ENCODE data around the gene TCERG1L.

The TCERG1L gene

GRCh38 chr10:131130025-131130424 is 181.5 kb downstream of the TCERG1L start:
- no peaks in the 10 kb centered on the region for H3K27me3 ChIP-seq (ENCODE audit: insufficient read depth, poor library complexity, severe bottlenecking)
- H3K4me3 ChIP-seq (replicated peaks; ENCODE audit: insufficient read depth, low read length), result no peak overlapping the region
- no peak for DNase-seq (ENCODE audit: low read depth in 1 of 2, low spot score in 1 of 2)
- no peak overlapping the region for H3K27ac ChIP-seq (replicated peaks)
- TF ChIP-seq SPI1 (IDR thresholded peaks at IDR 0.05; ENCODE audit: borderline replicate concordance, low read depth), result no peak
- TF ChIP-seq CTCF (IDR thresholded peaks at IDR 0.05; ENCODE audit: insufficient read depth, low read length), result no peak
- TF ChIP-seq REST (IDR thresholded peaks at IDR 0.05; ENCODE audit: insufficient replicate concordance, low read depth), result no peak
- no peak for TF ChIP-seq GABPA (IDR thresholded peaks at IDR 0.05; ENCODE audit: low read depth)
- TF ChIP-seq POLR2AphosphoS5 (IDR thresholded peaks at IDR 0.05; ENCODE audit: low read depth), result no peak

DNA sequence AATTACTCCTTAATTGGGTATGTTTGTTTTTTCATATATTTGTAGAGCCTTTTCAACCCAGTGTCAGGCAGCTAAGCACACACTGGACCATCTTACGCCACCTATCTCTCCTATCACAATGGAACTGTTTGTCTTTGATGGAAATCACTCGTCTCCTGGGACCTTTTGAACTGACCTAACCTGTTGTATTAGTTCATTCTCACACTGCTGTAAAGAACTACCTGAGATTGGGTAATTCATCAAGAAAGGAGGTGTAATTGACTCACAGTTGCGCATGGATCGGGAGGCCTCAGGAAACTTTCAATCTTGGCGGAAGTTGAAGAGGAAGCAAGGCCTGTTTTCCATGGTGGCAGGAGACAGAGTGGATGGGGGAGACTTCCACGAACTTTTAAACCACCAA is 182.0 kb downstream of the TCERG1L start:
- Histone ChIP-seq H3K4me3 (replicated peaks; ENCODE audit: insufficient read depth, low read length) (no peak overlapping the region), H3K27ac (replicated peaks) (no peak overlapping the region), H3K27me3 (ENCODE audit: insufficient read depth, poor library complexity, severe bottlenecking) (no peaks in the 10 kb centered on the region)
- TF ChIP-seq GABPA (IDR thresholded peaks at IDR 0.05; ENCODE audit: low read depth), result no peak
- no peak for TF ChIP-seq SPI1 (IDR thresholded peaks at IDR 0.05; ENCODE audit: borderline replicate concordance, low read depth)
- TF ChIP-seq CTCF (IDR thresholded peaks at IDR 0.05; ENCODE audit: insufficient read depth, low read length), result no peak
- no peak for TF ChIP-seq POLR2AphosphoS5 (IDR thresholded peaks at IDR 0.05; ENCODE audit: low read depth)
- TF ChIP-seq REST (IDR thresholded peaks at IDR 0.05; ENCODE audit: insufficient replicate concordance, low read depth), result no peak
- DNase-seq (ENCODE audit: low read depth in 1 of 2, low spot score in 1 of 2), result no peak

GRCh38 chr10:131128731-131129130 is 182.8 kb downstream of the TCERG1L start:
- H3K27ac ChIP-seq (replicated peaks), result no peak overlapping the region
- no peak overlapping the region for H3K4me3 ChIP-seq (replicated peaks; ENCODE audit: insufficient read depth, low read length)
- H3K27me3 ChIP-seq (ENCODE audit: insufficient read depth, poor library complexity, severe bottlenecking), result no peaks in the 10 kb centered on the region
- no peak for TF ChIP-seq GABPA (IDR thresholded peaks at IDR 0.05; ENCODE audit: low read depth)
- TF ChIP-seq POLR2AphosphoS5 (IDR thresholded peaks at IDR 0.05; ENCODE audit: low read depth), result no peak
- no peak for TF ChIP-seq REST (IDR thresholded peaks at IDR 0.05; ENCODE audit: insufficient replicate concordance, low read depth)
- TF ChIP-seq SPI1 (IDR thresholded peaks at IDR 0.05; ENCODE audit: borderline replicate concordance, low read depth), result no peak
- no peak for TF ChIP-seq CTCF (IDR thresholded peaks at IDR 0.05; ENCODE audit: insufficient read depth, low read length)
- no peak for DNase-seq (ENCODE audit: low read depth in 1 of 2, low spot score in 1 of 2)
